AG10803 (cell line): ENCODE results near the gene DCLK2.
A peak's percentile ranks its signal among the peaks of the same experiment; 100 is the strongest.

Experiments
- DNase-seq: peaks from one replicate; pipeline ENCODE4 v3.0.0; 2010; ENCODE audit warnings: low read depth
- H3K4me3 ChIP-seq: 2 replicates; pipeline ENCODE4 v1.5.1; 2011; ENCODE audit warnings: mild to moderate bottlenecking, low read length, control low read depth
- TF ChIP-seq, protein P1 (sequence below): conservative IDR thresholded peaks from 2 replicates; pipeline ENCODE4 v1.5.1; 2011; ENCODE audit warnings: mild to moderate bottlenecking, low read length, control low read depth, inconsistent platforms

Gene DCLK2

DNA sequence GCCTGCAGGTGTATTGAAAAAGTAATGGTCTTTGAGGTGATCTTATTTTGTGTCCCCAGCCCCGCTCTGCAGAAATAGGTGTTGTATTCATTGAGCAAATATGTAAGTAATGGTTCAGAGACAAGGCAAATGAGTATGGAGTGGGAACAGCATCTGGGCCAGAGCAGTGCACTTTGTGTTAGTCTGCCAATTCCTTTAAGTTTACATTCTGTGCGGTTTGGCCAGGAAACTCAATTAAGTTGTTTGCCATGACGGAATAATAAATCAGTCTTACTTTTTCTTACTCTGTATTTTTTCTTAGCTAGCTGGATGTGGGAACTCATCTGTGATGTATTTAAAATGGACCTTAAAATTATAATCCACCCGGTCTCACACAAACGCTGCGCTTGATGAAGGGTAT lies 12.6 kb downstream of the DCLK2 start:
- DNase-seq, result peak; percentile 73

DNA sequence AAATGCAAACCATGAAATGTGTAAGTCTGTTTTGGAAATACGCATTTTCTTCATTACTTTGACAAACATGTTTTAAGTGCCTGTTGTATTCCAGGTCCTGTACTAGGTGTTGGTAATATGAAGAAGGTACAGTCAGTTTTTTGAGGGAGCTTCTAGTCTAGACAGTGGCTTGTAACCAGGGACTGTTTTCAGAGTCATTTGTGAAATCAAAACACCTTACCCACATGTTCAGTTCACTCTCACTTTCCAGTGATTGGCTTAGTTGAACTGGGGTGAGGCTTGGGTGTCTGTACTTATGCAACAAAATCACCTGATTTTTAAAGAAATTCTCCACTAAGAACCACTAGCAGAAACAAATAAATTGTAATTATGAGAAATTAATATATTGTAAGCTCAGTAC lies 16.4 kb downstream of the DCLK2 start:
- no peak overlapping the region for H3K4me3 ChIP-seq
- TF ChIP-seq, protein P1, sequence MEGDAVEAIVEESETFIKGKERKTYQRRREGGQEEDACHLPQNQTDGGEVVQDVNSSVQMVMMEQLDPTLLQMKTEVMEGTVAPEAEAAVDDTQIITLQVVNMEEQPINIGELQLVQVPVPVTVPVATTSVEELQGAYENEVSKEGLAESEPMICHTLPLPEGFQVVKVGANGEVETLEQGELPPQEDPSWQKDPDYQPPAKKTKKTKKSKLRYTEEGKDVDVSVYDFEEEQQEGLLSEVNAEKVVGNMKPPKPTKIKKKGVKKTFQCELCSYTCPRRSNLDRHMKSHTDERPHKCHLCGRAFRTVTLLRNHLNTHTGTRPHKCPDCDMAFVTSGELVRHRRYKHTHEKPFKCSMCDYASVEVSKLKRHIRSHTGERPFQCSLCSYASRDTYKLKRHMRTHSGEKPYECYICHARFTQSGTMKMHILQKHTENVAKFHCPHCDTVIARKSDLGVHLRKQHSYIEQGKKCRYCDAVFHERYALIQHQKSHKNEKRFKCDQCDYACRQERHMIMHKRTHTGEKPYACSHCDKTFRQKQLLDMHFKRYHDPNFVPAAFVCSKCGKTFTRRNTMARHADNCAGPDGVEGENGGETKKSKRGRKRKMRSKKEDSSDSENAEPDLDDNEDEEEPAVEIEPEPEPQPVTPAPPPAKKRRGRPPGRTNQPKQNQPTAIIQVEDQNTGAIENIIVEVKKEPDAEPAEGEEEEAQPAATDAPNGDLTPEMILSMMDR, result no peak
- DNase-seq, result no peak

More for the DNA sequence above, 12.6 kb downstream of the DCLK2 start:
- TF ChIP-seq, protein P1, result no peak
- H3K4me3 ChIP-seq, result no peak overlapping the region

DNA sequence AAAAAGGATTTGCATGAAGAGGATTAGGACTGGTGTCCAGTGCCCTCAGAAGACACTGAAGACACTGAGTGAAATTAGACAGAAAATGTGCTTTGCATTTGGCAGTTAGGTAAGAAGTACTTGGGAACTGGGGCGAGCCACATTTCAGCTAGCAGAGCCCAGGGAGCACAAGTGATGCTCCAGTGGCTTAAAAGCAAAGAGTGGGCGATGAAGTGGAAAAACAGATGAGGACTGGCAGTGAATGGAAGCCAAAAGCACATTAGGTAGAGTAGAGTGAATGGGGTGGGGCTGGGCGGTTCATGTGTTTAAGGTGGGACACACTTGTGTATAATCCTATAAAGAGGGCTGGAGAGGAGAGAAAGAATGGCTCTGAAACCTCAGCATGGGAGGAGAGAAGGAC lies 18.4 kb downstream of the DCLK2 start:
- no peak for DNase-seq
- TF ChIP-seq, protein P1, result no peak

DNA sequence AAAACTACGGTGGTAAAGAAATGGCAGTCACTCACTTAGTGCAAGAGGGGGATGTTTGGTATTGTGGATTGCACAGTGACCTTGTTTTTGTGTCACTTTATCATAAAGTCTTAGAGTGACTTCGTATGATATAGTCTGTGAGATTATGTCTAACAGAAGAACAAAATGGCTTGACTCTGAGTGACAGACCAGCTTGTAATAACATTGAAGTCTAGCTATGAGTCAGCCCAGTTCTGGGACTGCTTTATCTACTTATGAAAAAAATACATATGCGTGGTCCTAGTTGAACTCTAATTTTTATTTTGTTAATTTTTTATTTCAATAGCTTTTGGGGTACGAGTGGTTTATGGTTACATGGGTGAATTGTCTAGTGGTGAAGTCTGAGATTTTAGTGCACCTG lies 20.0 kb downstream of the DCLK2 start:
- no peak overlapping the region for H3K4me3 ChIP-seq
- TF ChIP-seq, protein P1, result no peak
- no peak for DNase-seq

More for the DNA sequence above, 18.4 kb downstream of the DCLK2 start:
- H3K4me3 ChIP-seq, result no peak overlapping the region

DNA sequence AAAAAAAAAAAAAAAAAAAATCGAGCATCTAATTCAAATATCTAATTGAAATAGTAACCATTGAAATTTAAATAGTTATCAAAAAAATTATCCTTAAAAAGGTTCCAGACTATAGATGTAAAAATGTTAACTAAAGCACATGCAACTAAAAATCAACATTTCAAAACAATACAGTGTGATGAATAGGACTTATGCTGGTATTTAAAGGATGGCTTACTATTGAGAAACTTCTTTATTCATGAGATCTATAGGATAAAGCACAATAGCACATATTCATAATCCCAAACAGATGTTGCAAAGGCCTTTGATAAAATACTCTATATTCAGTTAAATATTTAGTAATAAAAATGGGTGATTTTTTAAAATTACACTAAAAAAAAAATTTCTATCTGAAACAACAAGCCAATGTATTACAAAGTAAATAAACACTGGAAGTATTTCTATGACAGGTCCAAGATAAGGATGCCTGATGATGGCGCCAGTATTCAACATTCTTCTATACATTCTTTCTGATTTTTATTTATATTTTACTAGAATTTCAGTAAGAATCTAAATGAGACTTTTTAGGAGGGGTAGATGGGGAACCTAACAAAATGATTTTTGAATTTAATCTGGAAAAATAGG lies 26.3 kb downstream of the DCLK2 start:
- no peak for DNase-seq
- TF ChIP-seq, protein P1, result no peak

DNA sequence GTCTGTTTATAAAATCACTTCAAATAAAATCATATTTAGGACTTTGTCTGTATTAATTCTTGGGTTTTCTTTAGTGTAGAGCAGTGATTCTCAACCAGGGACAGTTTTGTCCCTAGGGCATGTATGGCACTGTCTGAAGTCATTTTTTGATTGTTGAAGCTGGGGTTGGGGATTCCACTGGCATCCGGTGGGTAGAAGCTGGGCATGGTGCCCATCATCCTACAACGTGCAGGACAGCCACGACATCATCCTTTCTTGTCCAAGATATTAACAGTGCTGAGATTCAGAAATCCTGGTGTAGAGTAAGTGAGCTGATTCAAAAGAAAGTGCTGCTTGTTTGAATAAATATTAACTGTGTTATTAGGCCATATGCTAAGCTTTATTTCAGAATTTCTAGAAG lies 28.6 kb downstream of the DCLK2 start:
- peak; percentile 16 for DNase-seq
- H3K4me3 ChIP-seq, result no peak overlapping the region
- TF ChIP-seq, protein P1, result no peak

More for the DNA sequence above, 26.3 kb downstream of the DCLK2 start:
- H3K4me3 ChIP-seq, result no peak overlapping the region

DNA sequence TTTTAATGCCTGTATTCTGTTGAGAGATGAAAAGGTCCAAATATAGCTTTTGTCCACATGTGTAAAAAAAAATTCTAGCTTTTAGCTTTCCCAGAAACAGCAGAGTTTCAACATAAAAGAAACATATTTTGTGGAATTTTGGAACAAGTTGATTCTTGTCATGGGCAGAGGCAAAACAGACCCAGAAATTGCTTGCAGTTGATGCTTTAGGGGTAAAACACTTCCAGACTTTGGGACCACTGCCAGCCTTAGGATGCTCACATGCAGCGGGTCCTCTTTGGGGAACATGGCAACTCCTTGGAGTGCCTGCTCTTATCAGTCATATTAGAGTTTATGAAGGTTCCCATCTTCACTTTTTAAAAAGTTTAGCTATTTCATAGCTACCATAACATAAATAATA lies 30.4 kb downstream of the DCLK2 start:
- H3K4me3 ChIP-seq, result no peak overlapping the region
- TF ChIP-seq, protein P1, result no peak
- DNase-seq, result peak; percentile 75
